Heart left ventricle (tissue), 16 donors: ENCODE measurements around the gene FAM240B. TPM values are rescaled to one million over a fixed set of nuclear protein-coding genes. Genes with fewer than 3 reads are reported as not detected.
A peak's percentile ranks its signal among the peaks of the same experiment; 100 is the strongest.

Source experiments
- ATAC-seq, 4 donors: fragments of 200-7000 bp; cut with Tn5 transposase; one replicate each; pipeline ENCODE4 v1.9.1; 2020 to 2022; ENCODE audit warnings: moderate library complexity in 4 of 4, mild to moderate bottlenecking in 3 of 4, moderate number of reproducible peaks in 1 of 4
- DNase-seq, 5 donors: peaks; one replicate each; pipeline ENCODE4 v3.0.0-alpha.2; 2020
- H3K27ac ChIP-seq, 12 donors: fragments of 200-600 bp; sonication (generic) in 4 of 12; one replicate each; pipeline versions ENCODE4 v1.5.0 to v1.8.0; 2016 to 2022; ENCODE audit warnings: mild to moderate bottlenecking in 2 of 12
- H3K27me3 ChIP-seq, 9 donors: fragments of 200-600 bp; sonication (generic) in 2 of 9; one replicate each; pipeline versions ENCODE4 v1.5.1 to v1.8.0; 2016 to 2022; ENCODE audit warnings: mild to moderate bottlenecking in 3 of 9
- H3K36me3 ChIP-seq, 9 donors: fragments of 200-600 bp; sonication (generic) in 2 of 9; one replicate each; pipeline versions ENCODE4 v1.5.0 to v1.8.0; 2018 to 2022; ENCODE audit warnings: mild to moderate bottlenecking in 2 of 9
- H3K4me1 ChIP-seq, 12 donors: fragments of 200-600 bp; sonication (generic) in 4 of 12; one replicate each; pipeline versions ENCODE4 v1.5.0 to v1.8.0; 2016 to 2022; ENCODE audit warnings: mild to moderate bottlenecking in 3 of 12
- H3K4me3 ChIP-seq, 12 donors: fragments of 200-600 bp; sonication (generic) in 4 of 12; one replicate each; pipeline versions ENCODE4 v1.5.0 to v1.8.0; 2017 to 2022; ENCODE audit warnings: mild to moderate bottlenecking in 9 of 12, moderate library complexity in 4 of 12
- H3K9me3 ChIP-seq, 12 donors: fragments of 200-600 bp; sonication (generic) in 4 of 12; one replicate each; pipeline versions ENCODE4 v1.5.0 to v1.8.0; 2016 to 2022; ENCODE audit warnings: mild to moderate bottlenecking in 1 of 12
- CTCF ChIP-seq, 12 donors: fragments of 200-600 bp; sonication (generic) in 4 of 12; IDR thresholded peaks; one replicate each; pipeline versions ENCODE4 v1.5.0 to v1.8.0; 2018 to 2022; ENCODE audit warnings: antibody characterized with exemption in 12 of 12, mild to moderate bottlenecking in 5 of 12
- POLR2A ChIP-seq, 2 donors: fragments of 450-650 bp; IDR thresholded peaks; one replicate each; pipeline ENCODE4 v1.6.1; 2017; ENCODE audit warnings: antibody characterized with exemption in 2 of 2, mild to moderate bottlenecking in 2 of 2, moderate library complexity in 2 of 2
- WGBS, 4 donors: extraction: QIAGEN DNeasy Blood & Tissue Kit in 2 of 4; methylation state at CpG; one replicate each; pipeline versions ENCODE4 v1.1.5 to v1.1.7; 2013 to 2018; 5-methylcytosine and 5-hydroxymethylcytosine counted together
- intact Hi-C, 10 donors: fragments of 100-400 bp; cut with DNase I; formaldehyde crosslinking; loops; one replicate each; pipeline versions ENCODE4 v1.11.1 to v1.14.2; 2022
- polyA plus RNA-seq, 2 donors: library from polyadenylated mRNA; stranded (reverse); fragments of 200-250 nt; gene quantifications; one replicate each; pipeline ENCODE4 v1.2.3, GENCODE V29; 2013
- total RNA-seq, 9 donors: library from RNA; depleted of rRNA in 2 of 9; stranded (reverse); fragments of >200 nt in 2 of 9; fragmentation: NEBNext Ultra II Directional in 3 of 9; extraction: Animal tissue kit (Norgen Biotek cat#: 25700) in 3 of 9; gene quantifications; one replicate each; pipeline versions ENCODE4 v1.1.0 to v1.2.4, GENCODE V29; 2016 to 2023
- donor health status: ischemic (EF 13 %, LVEDD 7.1; RV severe dilation, severe dysfunction).
- donor health status: healthy with polysubstance abuse.
- donor health status: DM: no; HTN: yes; CAD: no.
- donor health status: DM: no; HTN: no; CAD: no.
- donor health status: ischemic (EF 25% LVEDD 6.9; RV normal size, moderate dysfunction).
- donor health status: ischemic (EF 25% LVEDD 5.7; RV mildly dilated, moderate dysfunction).
- donor health status: healthy.
- donor health status: DM: yes; HTN: yes; CAD: no.
- donor health status: ischemic (EF 35%, LVEDD 5.7; RV mildly dilated, moderate dysfunction).
- donor health status: nonischemic (EF 11% LVEDD 7.7; RV severe dilation, severe dysfunction).
- donor health status: DM: yes; HTN: yes; CAD: no.
- donor health status: PGD.
- donor health status: ischemic (EF 29% LVEDD 5.4; RV normal size, mild dysfunction).
- donor health status: nonischemic (EF 23%, LVEDD 6.1; RV moderate dilation, normal function).

The FAM240B gene
- total and polyA plus RNA-seq, 11 donors = not detected

GRCh38 chr9:38718148-38718547 lies 1.8 kb downstream of the FAM240B start:
- Histone ChIP-seq H3K4me1 (no peaks in the 10 kb centered on the region), H3K27me3 (no peaks in the 10 kb centered on the region), H3K4me3 (no peak overlapping the region), H3K27ac (no peak overlapping the region), H3K36me3 (no peaks in the 10 kb centered on the region), H3K9me3 (no peaks in the 10 kb centered on the region)
- TF ChIP-seq POLR2A (IDR thresholded peaks at IDR 0.05) (no peak), CTCF (IDR thresholded peaks at IDR 0.05) (no peak)
- DNase-seq (no peak), ATAC-seq (no peak)
- 93 to 97% (median 95%) methylated on average over 1 of the region's 1 CpG for WGBS, 4 donors
- intact Hi-C loops = loop anchor here in 1 of 10 donors (5.0 kb wide), 2 partner anchors 41 to 56 kb away; no protein-coding TSS in a partner anchor

- H3K36me3 ChIP-seq = no peaks in the 10 kb centered on the region
- no peaks in the 10 kb centered on the region for H3K4me1 ChIP-seq
- TF ChIP-seq POLR2A (IDR thresholded peaks at IDR 0.05) (no peak), CTCF (IDR thresholded peaks at IDR 0.05) (no peak)
- no peaks in the 10 kb centered on the region for H3K9me3 ChIP-seq
- H3K4me3 ChIP-seq = no peak overlapping the region
- no peaks in the 10 kb centered on the region for H3K27me3 ChIP-seq
- no peak overlapping the region for H3K27ac ChIP-seq
- no peak for DNase-seq
- ATAC-seq = no peak
- 45 to 80% (median 55%) methylated on average over 2 of the region's 2 CpGs for WGBS, 4 donors
- intact Hi-C loops = loop anchor here in 1 of 10 donors (5.0 kb wide), 2 partner anchors 38 to 53 kb away; no protein-coding TSS in a partner anchor
These were observed 4.2 kb downstream of the FAM240B start for GRCh38 chr9:38715684-38716083.

- no peak for DNase-seq
- Histone ChIP-seq H3K36me3 (no peaks in the 10 kb centered on the region), H3K9me3 (no peaks in the 10 kb centered on the region), H3K4me3 (no peak overlapping the region), H3K27ac (no peak overlapping the region), H3K27me3 (no peaks in the 10 kb centered on the region), H3K4me1 (no peaks in the 10 kb centered on the region)
- intact Hi-C loops = no loop called here
- TF ChIP-seq POLR2A (IDR thresholded peaks at IDR 0.05) (no peak), CTCF (IDR thresholded peaks at IDR 0.05) (no peak)
- 57 to 75% (median 61%) methylated on average over 5 of the region's 5 CpGs for WGBS, 4 donors
- peak in 3 of 4 donors; percentile 60 to 93 (median 68) for ATAC-seq
These were observed 6.5 kb downstream of the FAM240B start for GRCh38 chr9:38713426-38713825.

DNA sequence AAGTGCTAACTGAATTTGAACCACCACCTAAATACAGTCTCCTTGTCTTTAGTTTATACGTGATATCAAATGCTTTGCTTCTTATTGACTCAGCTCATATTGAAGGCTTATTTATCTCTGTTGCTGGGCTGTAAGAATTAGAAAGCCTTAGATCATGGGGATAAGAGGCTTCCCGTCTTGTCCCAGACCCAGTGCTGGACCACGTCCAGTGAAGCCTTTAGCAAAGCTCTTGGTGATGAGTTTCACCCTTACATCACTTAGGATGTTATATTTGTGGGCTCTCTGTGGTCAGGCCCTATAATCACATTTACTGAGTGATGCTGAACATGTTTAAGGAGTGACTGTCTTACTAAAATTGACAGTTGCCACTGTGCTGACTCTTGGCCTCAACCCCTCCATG lies 11.2 kb downstream of the FAM240B start:
- DNase-seq (no peak), ATAC-seq (no peak)
- TF ChIP-seq CTCF (IDR thresholded peaks at IDR 0.05) (no peak), POLR2A (IDR thresholded peaks at IDR 0.05) (no peak)
- no peak overlapping the region for H3K27ac ChIP-seq
- H3K4me1 ChIP-seq = peaks cover 0 to 11% (median 0%) of the 10 kb centered on the region in 12 donors
- H3K9me3 ChIP-seq = no peaks in the 10 kb centered on the region
- H3K27me3 ChIP-seq = no peaks in the 10 kb centered on the region
- H3K4me3 ChIP-seq = no peak overlapping the region
- H3K36me3 ChIP-seq = no peaks in the 10 kb centered on the region
- 41 to 79% (median 60%) methylated on average over 3 of the region's 3 CpGs for WGBS, 4 donors
- intact Hi-C loops = loop anchor here in 4 of 10 donors (10.0 kb wide), 2 partner anchors 54 to 64 kb away; no protein-coding TSS in a partner anchor
